Left lobe of liver (tissue), 2 donors: ENCODE results near the gene TPSB2. TPM values are rescaled to one million over a fixed set of nuclear protein-coding genes. Genes with fewer than 3 reads are reported as not detected.
"Not testable (repeated sequence)": the region's sequence is repeated elsewhere in the genome, so short reads cannot be mapped to it uniquely, and the experiment has no call there.

ENCODE experiments used
- ATAC-seq: fragments of 200-7000 bp; cut with Tn5 transposase; one replicate; pipeline ENCODE4 v1.9.1; 2020; ENCODE audit warnings: mild to moderate bottlenecking, moderate library complexity
- DNase-seq: peaks from one replicate; pipeline ENCODE4 v3.0.0-alpha.2; 2020; ENCODE audit warnings: low spot score
- total RNA-seq: library from RNA; stranded (reverse); gene quantifications from one replicate; pipeline ENCODE4 v1.2.1, GENCODE V29; 2021
- donor health status: DM: no; HTN: no; CAD: no; lungs with moderate emphysema.
- donor health status: DM: no; HTN: yes; CAD: no.

The TPSB2 gene
- total RNA-seq, 1 donor from 2014 or later: 1.6 TPM

GRCh38 chr16:1209081-1209480 is 20.9 kb downstream of the TPSB2 start:
- DNase-seq: no peak
- no peak for ATAC-seq

- ATAC-seq (no peak), DNase-seq (no peak)
Measured at GRCh38 chr16:1208239-1208830, 21.6 kb downstream of the TPSB2 start.

- DNase-seq (no peak), ATAC-seq (no peak)
Measured at GRCh38 chr16:1206786-1207185, 23.2 kb downstream of the TPSB2 start.

GRCh38 chr16:1206326-1206725 is 23.7 kb downstream of the TPSB2 start:
- DNase-seq (no peak), ATAC-seq (no peak)

- ATAC-seq (no peak), DNase-seq (no peak)
Measured at GRCh38 chr16:1204933-1205332, 25.1 kb downstream of the TPSB2 start.

- ATAC-seq (no peak), DNase-seq (no peak)
Measured at GRCh38 chr16:1202274-1202673, 27.7 kb downstream of the TPSB2 start.

GRCh38 chr16:1201444-1201843 is 28.5 kb downstream of the TPSB2 start:
- no peak for DNase-seq
- ATAC-seq: no peak

GRCh38 chr16:1200014-1200627 is 29.9 kb downstream of the TPSB2 start:
- ATAC-seq (no peak), DNase-seq (no peak)

GRCh38 chr16:1199347-1200013 is 30.5 kb downstream of the TPSB2 start:
- DNase-seq (no peak), ATAC-seq (peak; percentile 57)

- ATAC-seq, DNase-seq: not testable (repeated sequence)
Measured at GRCh38 chr16:1198671-1199346, 31.2 kb downstream of the TPSB2 start.

- no peak for DNase-seq
- ATAC-seq: no peak
Measured at GRCh38 chr16:1198194-1198593, 31.8 kb downstream of the TPSB2 start.

GRCh38 chr16:1197237-1197866 is 32.6 kb downstream of the TPSB2 start:
- ATAC-seq (no peak), DNase-seq (no peak)

GRCh38 chr16:1196494-1196893 is 33.5 kb downstream of the TPSB2 start:
- DNase-seq: no peak
- ATAC-seq: no peak

- DNase-seq (no peak), ATAC-seq (no peak)
Measured at GRCh38 chr16:1195393-1195666, 34.7 kb downstream of the TPSB2 start.

GRCh38 chr16:1194665-1195392 is 35.2 kb downstream of the TPSB2 start:
- DNase-seq: no peak
- peak; percentile 39 for ATAC-seq

GRCh38 chr16:1193825-1194581 is 36.0 kb downstream of the TPSB2 start:
- DNase-seq (no peak), ATAC-seq (no peak)

GRCh38 chr16:1193143-1193824 is 36.7 kb downstream of the TPSB2 start:
- ATAC-seq: peak; percentile 55
- peak; percentile 61 for DNase-seq

- DNase-seq (no peak), ATAC-seq (peak; percentile 45)
Measured at GRCh38 chr16:1192384-1193073, 37.5 kb downstream of the TPSB2 start.

- DNase-seq, ATAC-seq: not testable (repeated sequence)
Measured at GRCh38 chr16:1190789-1191188, 39.2 kb downstream of the TPSB2 start.
